ENCODE data around the gene SULT4A1. TPM values are rescaled to one million over a fixed set of nuclear protein-coding genes. Genes with fewer than 3 reads are reported as not detected.

Gene SULT4A1
- total and polyA plus RNA-seq, 2 of the 8 experiments (the other 6 are each of a cell fraction or from before 2014, with no cell fraction given) = 9.1 to 11.8 TPM

GRCh38 chr22:43890901-43891331 lies 28.6 kb upstream of the SULT4A1 start:
- Histone ChIP-seq H2AFZ (ENCODE audit: low read length) (0 out of 2 replicates have a peak overlapping the region, but pooled peaks have one; percentile 6), H4K8ac (ENCODE audit: extremely low read depth, insufficient read depth, low read length) (peak overlapping the region; percentile 64), H3K23ac (ENCODE audit: insufficient read length) (no peak overlapping the region), H3K23me2 (ENCODE audit: low read depth, low read length) (peaks cover 11% of the 10 kb centered on the region; the same call in 1 of the 2 replicates), H3K9me3 (ENCODE audit: insufficient read depth in 2 of 2, low read depth in 1 of 2, low read length in 1 of 2) (no peaks in the 10 kb centered on the region), H4K91ac (replicated peaks; ENCODE audit: insufficient read length, low read length) (peak overlapping the region; percentile 19), H3K56ac (replicated peaks; ENCODE audit: insufficient read length, low read depth, low read length) (no peak overlapping the region), H3K36me3 (ENCODE audit: control insufficient read depth in 2 of 4, insufficient read depth in 4 of 4, low read length in 3 of 4) (0 out of 8 replicates have a peak, but pooled peaks cover 0 to 2% (median 0%) of the 10 kb centered on the region in 4 experiments), H4K5ac (ENCODE audit: insufficient read length, low read depth, low read length) (no peak overlapping the region), H3K4me2 (ENCODE audit: insufficient read depth in 1 of 2, low read depth in 2 of 2, low read length in 2 of 2) (peak overlapping the region; percentile 92 to 94), H3K79me2 (ENCODE audit: control insufficient read depth in 1 of 2, insufficient read depth in 2 of 2, low read length in 2 of 2) (no peaks in the 10 kb centered on the region), H2BK120ac (replicated peaks; ENCODE audit: low read depth, low read length) (no peak overlapping the region), H2BK15ac (ENCODE audit: low read length) (no peak overlapping the region), H2AK5ac (ENCODE audit: low read depth, low read length) (no peak overlapping the region), H3K14ac (ENCODE audit: insufficient read length) (no peak overlapping the region), H3K79me1 (ENCODE audit: low read depth, low read length) (no peaks in the 10 kb centered on the region), H3K9ac (replicated peaks in 1 of 4; ENCODE audit: extremely low read depth in 1 of 4, low read depth in 3 of 4, low read length in 3 of 4) (peak overlapping the region in 1 of 4 experiments; percentile 12; a peak in 1 of 7 replicates), H2BK20ac (ENCODE audit: low read length) (no peak overlapping the region), H2BK5ac (ENCODE audit: low read depth, low read length) (peak overlapping the region; percentile 44; the same call in 1 of the 2 replicates), H3K4ac (replicated peaks; ENCODE audit: insufficient read length, low read depth, low read length) (no peak overlapping the region), H3K4me1 (replicated peaks in 1 of 4; ENCODE audit: control insufficient read depth in 3 of 4, insufficient read depth in 4 of 4, low read length in 3 of 4) (peaks cover 0 to 7% (median 5%) of the 10 kb centered on the region in 4 experiments; a peak in 5 of 7 replicates), H2BK12ac (ENCODE audit: low read depth, low read length) (no peak overlapping the region), H3K4me3 (ENCODE audit: extremely low read depth in 1 of 4, insufficient read depth in 2 of 4, low read depth in 3 of 4, low read length in 4 of 4) (peak overlapping the region; percentile 57 to 75 (median 68)), H4K20me1 (replicated peaks in 1 of 2; ENCODE audit: control insufficient read depth in 1 of 2, insufficient read depth in 2 of 2, low read length in 2 of 2) (peaks cover 3 to 11% of the 10 kb centered on the region in 2 experiments), H3K27ac (ENCODE audit: low read depth, low read length) (no peak overlapping the region), H3K27me3 (replicated peaks in 1 of 4; ENCODE audit: control insufficient read depth in 3 of 4, extremely low read depth in 1 of 4, insufficient read depth in 3 of 4, low read length in 3 of 4) (peaks cover 0 to 4% (median 1%) of the 10 kb centered on the region in 4 experiments; a peak in 3 of 7 replicates), H3K18ac (ENCODE audit: extremely low read depth, low read length) (peak overlapping the region; percentile 48)
- TF ChIP-seq EGR1 (IDR thresholded peaks at IDR 0.05; ENCODE audit: borderline replicate concordance, low read depth, low read length) = peak; percentile 40; the same call in 1 of the 2 replicates
- no peak for TF ChIP-seq NRF1 (IDR thresholded peaks at IDR 0.05; ENCODE audit: low read depth, low read length)
- 0 out of 2 replicates have a peak, but pooled peaks have one; percentile 23 for TF ChIP-seq CREB1 (IDR thresholded peaks at IDR 0.05)
- POLR2A ChIA-PET (ENCODE audit: partially characterized antibody) = interaction anchor here (1.0 to 1.6 kb wide), 5 partner anchors 8 to 134 kb away, joined by 3 to 4 read pairs (median 3); partner anchors contain the start of genes EFCAB6 and PARVB
- WGBS, 2 experiments (ENCODE audit: extremely low coverage in 1 of 2, insufficient coverage in 1 of 2, insufficient read length in 1 of 2, insufficient replicate concordance in 2 of 2, low coverage in 1 of 2, low lambda C conversion rate in 2 of 2, missing lambda C conversion rate in 1 of 2) = 21% methylated on average over 24 of the region's 24 CpGs; no CpG with 5 or more reads in 1 of the 2 experiments
- CTCF ChIA-PET (ENCODE audit: partially characterized antibody) = interaction anchor here (0.7 to 21.4 kb wide), 6 partner anchors 7 to 61 kb away, joined by 3 to 226 read pairs (median 4); no protein-coding TSS in a partner anchor
- FAIRE-seq (no peak), DNase-seq (ENCODE audit: low read depth in 1 of 2, low spot score in 2 of 2) (no peak)
